Measurements from ENCODE around the gene MAOB. TPM values are rescaled to one million over a fixed set of nuclear protein-coding genes. Genes with fewer than 3 reads are reported as not detected.

MAOB gene
- total RNA-seq, 2 experiments from 2014 or later = not detected

- no peaks in the 10 kb centered on the region for H3K4me1 Mint-ChIP-seq
- CTCF ChIA-PET = no interaction called here
- no peaks in the 10 kb centered on the region for H3K36me3 Mint-ChIP-seq
- peaks cover 4% of the 10 kb centered on the region for H3K27me3 Mint-ChIP-seq
- ATAC-seq (no peak), DNase-seq (no peak)
- H3K9me3 Mint-ChIP-seq (ENCODE audit: low read depth) = no peaks in the 10 kb centered on the region
- H3K27ac Mint-ChIP-seq = no peak overlapping the region
- no peak overlapping the region for H3K4me3 Mint-ChIP-seq
Observed at GRCh38 chrX:43845776-43846175, 36.5 kb downstream of the MAOB start.

- Mint-ChIP-seq H3K4me1 (no peaks in the 10 kb centered on the region), H3K27me3 (peaks cover 7% of the 10 kb centered on the region), H3K4me3 (no peak overlapping the region), H3K36me3 (no peaks in the 10 kb centered on the region), H3K9me3 (ENCODE audit: low read depth) (no peaks in the 10 kb centered on the region), H3K27ac (no peak overlapping the region)
- CTCF ChIA-PET = no interaction called here
- ATAC-seq = no peak
- DNase-seq = no peak
Observed at GRCh38 chrX:43840265-43840664, 42.0 kb downstream of the MAOB start.

- no peaks in the 10 kb centered on the region for H3K36me3 Mint-ChIP-seq
- CTCF ChIA-PET = no interaction called here
- H3K9me3 Mint-ChIP-seq (ENCODE audit: low read depth) = no peaks in the 10 kb centered on the region
- peaks cover 7% of the 10 kb centered on the region for H3K27me3 Mint-ChIP-seq
- ATAC-seq (no peak), DNase-seq (no peak)
- H3K4me1 Mint-ChIP-seq = no peaks in the 10 kb centered on the region
- no peak overlapping the region for H3K4me3 Mint-ChIP-seq
- H3K27ac Mint-ChIP-seq = no peak overlapping the region
Observed at GRCh38 chrX:43836435-43837184, 45.6 kb downstream of the MAOB start.

GRCh38 chrX:43835559-43835958 is 46.7 kb downstream of the MAOB start:
- no peak overlapping the region for H3K27ac Mint-ChIP-seq
- ATAC-seq (no peak), DNase-seq (no peak)
- no peaks in the 10 kb centered on the region for H3K9me3 Mint-ChIP-seq (ENCODE audit: low read depth)
- H3K27me3 Mint-ChIP-seq = peaks cover 4% of the 10 kb centered on the region
- CTCF ChIA-PET = no interaction called here
- no peaks in the 10 kb centered on the region for H3K4me1 Mint-ChIP-seq
- H3K4me3 Mint-ChIP-seq = no peak overlapping the region
- H3K36me3 Mint-ChIP-seq = no peaks in the 10 kb centered on the region

- Mint-ChIP-seq H3K27me3 (no peaks in the 10 kb centered on the region), H3K9me3 (ENCODE audit: low read depth) (no peaks in the 10 kb centered on the region), H3K27ac (no peak overlapping the region), H3K4me3 (no peak overlapping the region), H3K4me1 (no peaks in the 10 kb centered on the region), H3K36me3 (no peaks in the 10 kb centered on the region)
- CTCF ChIA-PET = no interaction called here
- DNase-seq = no peak
- ATAC-seq = no peak
Observed at GRCh38 chrX:43827791-43828190, 54.5 kb downstream of the MAOB start.

- no peak overlapping the region for H3K27ac Mint-ChIP-seq
- H3K27me3 Mint-ChIP-seq = peaks cover 4% of the 10 kb centered on the region
- CTCF ChIA-PET = no interaction called here
- no peaks in the 10 kb centered on the region for H3K4me1 Mint-ChIP-seq
- peaks cover under 1% of the 10 kb centered on the region for H3K36me3 Mint-ChIP-seq
- H3K9me3 Mint-ChIP-seq (ENCODE audit: low read depth) = no peaks in the 10 kb centered on the region
- ATAC-seq (no peak), DNase-seq (no peak)
- H3K4me3 Mint-ChIP-seq = no peak overlapping the region
Observed at GRCh38 chrX:43822014-43822413, 60.2 kb downstream of the MAOB start.

- CTCF ChIA-PET = no interaction called here
- no peak overlapping the region for H3K4me3 Mint-ChIP-seq
- ATAC-seq (no peak), DNase-seq (no peak)
- peaks cover 20% of the 10 kb centered on the region for H3K4me1 Mint-ChIP-seq
- peaks cover 5% of the 10 kb centered on the region for H3K27me3 Mint-ChIP-seq
- peaks cover 5% of the 10 kb centered on the region for H3K36me3 Mint-ChIP-seq
- no peaks in the 10 kb centered on the region for H3K9me3 Mint-ChIP-seq (ENCODE audit: low read depth)
- no peak overlapping the region for H3K27ac Mint-ChIP-seq
Observed at GRCh38 chrX:43817444-43817843, 64.8 kb downstream of the MAOB start.

- Mint-ChIP-seq H3K27ac (no peak overlapping the region), H3K4me1 (peaks cover 22% of the 10 kb centered on the region), H3K9me3 (ENCODE audit: low read depth) (peaks cover 3% of the 10 kb centered on the region), H3K27me3 (peaks cover 5% of the 10 kb centered on the region), H3K4me3 (no peak overlapping the region), H3K36me3 (peaks cover 6% of the 10 kb centered on the region)
- DNase-seq = no peak
- CTCF ChIA-PET = no interaction called here
- no peak for ATAC-seq
Observed at GRCh38 chrX:43815209-43815608, 67.0 kb downstream of the MAOB start.

GRCh38 chrX:43813898-43814297 is 68.4 kb downstream of the MAOB start:
- CTCF ChIA-PET = interaction anchor here (1.2 to 1.4 kb wide), 2 partner anchors 64 to 430 kb away, joined by 3 to 5 read pairs; no protein-coding TSS in a partner anchor
- Mint-ChIP-seq H3K27me3 (peaks cover 5% of the 10 kb centered on the region), H3K27ac (peak overlapping the region; percentile 33), H3K9me3 (ENCODE audit: low read depth) (peaks cover 3% of the 10 kb centered on the region), H3K4me3 (no peak overlapping the region), H3K4me1 (peaks cover 22% of the 10 kb centered on the region), H3K36me3 (peaks cover 6% of the 10 kb centered on the region)
- ATAC-seq = peak; percentile 23
- peak; percentile 39 for DNase-seq

- H3K27me3 Mint-ChIP-seq = peaks cover 5% of the 10 kb centered on the region
- ATAC-seq = no peak
- CTCF ChIA-PET = interaction anchor here (1.2 to 1.4 kb wide), 2 partner anchors 63 to 431 kb away, joined by 3 to 5 read pairs; no protein-coding TSS in a partner anchor
- peaks cover 6% of the 10 kb centered on the region for H3K36me3 Mint-ChIP-seq
- no peak overlapping the region for H3K27ac Mint-ChIP-seq
- no peak overlapping the region for H3K4me3 Mint-ChIP-seq
- H3K9me3 Mint-ChIP-seq (ENCODE audit: low read depth) = peaks cover 3% of the 10 kb centered on the region
- H3K4me1 Mint-ChIP-seq = peaks cover 22% of the 10 kb centered on the region
- DNase-seq = no peak
Observed at GRCh38 chrX:43813319-43813718, 68.9 kb downstream of the MAOB start.

GRCh38 chrX:43809463-43809862 is 72.8 kb downstream of the MAOB start:
- CTCF ChIA-PET = no interaction called here
- no peak for DNase-seq
- Mint-ChIP-seq H3K27ac (no peak overlapping the region), H3K9me3 (ENCODE audit: low read depth) (peaks cover 3% of the 10 kb centered on the region), H3K27me3 (peaks cover 3% of the 10 kb centered on the region), H3K4me1 (peaks cover 16% of the 10 kb centered on the region), H3K4me3 (no peak overlapping the region), H3K36me3 (peaks cover 4% of the 10 kb centered on the region)
- no peak for ATAC-seq

GRCh38 chrX:43808231-43808630 is 74.0 kb downstream of the MAOB start:
- Mint-ChIP-seq H3K27me3 (peaks cover 3% of the 10 kb centered on the region), H3K36me3 (peaks cover 1% of the 10 kb centered on the region), H3K27ac (no peak overlapping the region), H3K9me3 (ENCODE audit: low read depth) (peaks cover 3% of the 10 kb centered on the region), H3K4me3 (no peak overlapping the region), H3K4me1 (peaks cover 4% of the 10 kb centered on the region)
- DNase-seq (no peak), ATAC-seq (no peak)
- CTCF ChIA-PET = no interaction called here

- no peaks in the 10 kb centered on the region for H3K36me3 Mint-ChIP-seq
- H3K4me3 Mint-ChIP-seq = no peak overlapping the region
- CTCF ChIA-PET = no interaction called here
- H3K4me1 Mint-ChIP-seq = no peaks in the 10 kb centered on the region
- no peaks in the 10 kb centered on the region for H3K9me3 Mint-ChIP-seq (ENCODE audit: low read depth)
- H3K27ac Mint-ChIP-seq = no peak overlapping the region
- peaks cover 3% of the 10 kb centered on the region for H3K27me3 Mint-ChIP-seq
- ATAC-seq = no peak
- no peak for DNase-seq
Observed at GRCh38 chrX:43805579-43805978, 76.7 kb downstream of the MAOB start.

GRCh38 chrX:43804021-43804420 is 78.2 kb downstream of the MAOB start:
- ATAC-seq = no peak
- Mint-ChIP-seq H3K36me3 (no peaks in the 10 kb centered on the region), H3K9me3 (ENCODE audit: low read depth) (no peaks in the 10 kb centered on the region), H3K4me3 (no peak overlapping the region), H3K27me3 (peaks cover 6% of the 10 kb centered on the region), H3K4me1 (no peaks in the 10 kb centered on the region), H3K27ac (no peak overlapping the region)
- CTCF ChIA-PET = no interaction called here
- no peak for DNase-seq

Measured in activated CD8-positive, alpha-beta memory T cell treated with anti-CD3 and anti-CD28 coated beads, Interleukin-2, amount 10 ng/mL, durations not matched to agents 7 days and 5 days (primary cell).